Measurements from ENCODE around the gene GLI3.

DNA sequence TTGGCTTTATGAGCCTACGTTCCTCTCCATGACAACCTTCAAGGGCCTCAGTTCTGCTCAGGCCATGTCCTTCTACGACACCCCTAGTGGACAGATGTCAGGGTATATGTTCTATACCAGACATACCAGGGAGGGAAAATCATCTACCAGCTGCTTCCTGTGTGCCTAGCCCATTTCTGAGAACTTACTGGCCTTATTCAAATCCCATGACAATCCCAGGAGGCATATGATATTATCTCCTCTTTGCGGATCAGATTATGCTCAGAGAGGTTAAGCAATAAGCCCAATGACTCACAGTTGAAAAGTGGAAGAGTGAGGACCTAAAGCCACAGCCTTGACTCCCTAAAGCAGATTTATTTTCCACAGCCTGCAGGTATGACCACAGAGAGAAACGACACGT, 139.3 kb downstream of the GLI3 start:
- TF ChIP-seq, protein P1, sequence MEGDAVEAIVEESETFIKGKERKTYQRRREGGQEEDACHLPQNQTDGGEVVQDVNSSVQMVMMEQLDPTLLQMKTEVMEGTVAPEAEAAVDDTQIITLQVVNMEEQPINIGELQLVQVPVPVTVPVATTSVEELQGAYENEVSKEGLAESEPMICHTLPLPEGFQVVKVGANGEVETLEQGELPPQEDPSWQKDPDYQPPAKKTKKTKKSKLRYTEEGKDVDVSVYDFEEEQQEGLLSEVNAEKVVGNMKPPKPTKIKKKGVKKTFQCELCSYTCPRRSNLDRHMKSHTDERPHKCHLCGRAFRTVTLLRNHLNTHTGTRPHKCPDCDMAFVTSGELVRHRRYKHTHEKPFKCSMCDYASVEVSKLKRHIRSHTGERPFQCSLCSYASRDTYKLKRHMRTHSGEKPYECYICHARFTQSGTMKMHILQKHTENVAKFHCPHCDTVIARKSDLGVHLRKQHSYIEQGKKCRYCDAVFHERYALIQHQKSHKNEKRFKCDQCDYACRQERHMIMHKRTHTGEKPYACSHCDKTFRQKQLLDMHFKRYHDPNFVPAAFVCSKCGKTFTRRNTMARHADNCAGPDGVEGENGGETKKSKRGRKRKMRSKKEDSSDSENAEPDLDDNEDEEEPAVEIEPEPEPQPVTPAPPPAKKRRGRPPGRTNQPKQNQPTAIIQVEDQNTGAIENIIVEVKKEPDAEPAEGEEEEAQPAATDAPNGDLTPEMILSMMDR (IDR thresholded peaks at IDR 0.05; ENCODE audit: insufficient read depth, low read depth, low read length) = peak; percentile 37
- no peak for TF ChIP-seq EZH2 (IDR thresholded peaks at IDR 0.05; ENCODE audit: insufficient read depth, low read length)
